Bladder microvascular endothelial cell (primary cell): Measurements from ENCODE around the gene QRSL1. TPM values are rescaled to one million over a fixed set of nuclear protein-coding genes. Genes with fewer than 3 reads are reported as not detected.

ENCODE experiments used
- total RNA-seq: library from RNA; depleted of rRNA; stranded (reverse); fragments of >200 nt; gene quantifications from 2 replicates; pipeline ENCODE4 v1.2.3, GENCODE V29; 2014

QRSL1 gene, protein sequence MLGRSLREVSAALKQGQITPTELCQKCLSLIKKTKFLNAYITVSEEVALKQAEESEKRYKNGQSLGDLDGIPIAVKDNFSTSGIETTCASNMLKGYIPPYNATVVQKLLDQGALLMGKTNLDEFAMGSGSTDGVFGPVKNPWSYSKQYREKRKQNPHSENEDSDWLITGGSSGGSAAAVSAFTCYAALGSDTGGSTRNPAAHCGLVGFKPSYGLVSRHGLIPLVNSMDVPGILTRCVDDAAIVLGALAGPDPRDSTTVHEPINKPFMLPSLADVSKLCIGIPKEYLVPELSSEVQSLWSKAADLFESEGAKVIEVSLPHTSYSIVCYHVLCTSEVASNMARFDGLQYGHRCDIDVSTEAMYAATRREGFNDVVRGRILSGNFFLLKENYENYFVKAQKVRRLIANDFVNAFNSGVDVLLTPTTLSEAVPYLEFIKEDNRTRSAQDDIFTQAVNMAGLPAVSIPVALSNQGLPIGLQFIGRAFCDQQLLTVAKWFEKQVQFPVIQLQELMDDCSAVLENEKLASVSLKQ
- total RNA-seq: 5.3 and 11.8 TPM in 2 replicates

DNA sequence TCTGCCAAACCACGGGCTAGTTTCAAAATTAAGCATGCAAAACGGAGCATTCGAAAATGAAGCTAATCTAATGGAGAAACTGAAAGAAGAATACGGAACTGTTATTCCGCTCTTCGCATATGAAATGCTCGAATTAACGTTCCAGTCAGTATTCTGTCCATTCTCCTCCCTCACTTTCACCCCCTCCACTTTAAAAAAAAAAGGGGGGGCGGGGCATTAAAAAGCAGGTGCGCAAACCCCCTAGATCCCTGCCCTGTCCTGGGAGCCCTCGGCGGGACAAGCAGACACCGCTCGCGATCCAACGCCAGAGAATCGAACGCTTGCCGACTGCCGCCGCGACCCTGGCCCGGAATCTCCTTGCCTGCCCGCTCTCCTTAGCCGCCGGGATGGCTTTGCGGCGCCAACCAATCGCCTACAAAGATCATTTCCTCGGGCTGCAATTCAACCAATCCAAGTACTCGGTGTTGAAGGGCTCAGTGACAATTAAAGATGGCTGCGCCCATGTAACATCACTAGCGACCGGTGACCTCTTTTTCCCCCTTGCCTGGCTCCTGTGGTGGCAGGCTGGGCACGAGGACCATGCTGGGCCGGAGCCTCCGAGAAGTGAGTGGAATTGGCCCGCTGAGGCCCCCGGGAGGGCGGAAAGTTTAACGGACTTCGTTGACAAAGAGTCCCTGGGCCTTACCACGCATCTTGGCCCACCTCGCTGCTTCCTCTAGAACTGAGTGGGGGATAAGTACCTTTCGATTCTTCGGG, at the start of gene QRSL1, which contains the start of gene RTN4IP1:
QRSL1 (plus strand) TSS at position 476 of the 756 bp plus-strand sequence; CDS start at position 580, 104 bp downstream.
RTN4IP1 (minus strand) TSS at position 396 of the 756 bp plus-strand sequence. CDS start 477 bp downstream, outside the sequence.

Other genes starting within 250 kb of the QRSL1 start
- 3.4 and 4.1 TPM in 2 replicates for gene RTN4IP1, start 80 bp upstream of the QRSL1 start, total RNA-seq